Suppressor macrophage (primary cell): Measurements from ENCODE around the gene CARS2.
A peak's percentile ranks its signal among the peaks of the same experiment; 100 is the strongest.
"Not testable (repeated sequence)": the region's sequence is repeated elsewhere in the genome, so short reads cannot be mapped to it uniquely, and the experiment has no call there.

Experiments
- DNase-seq, 4 experiments: peaks; one replicate each; pipeline ENCODE4 v3.0.0-alpha.2; 2020 to 2022

Gene CARS2

DNA sequence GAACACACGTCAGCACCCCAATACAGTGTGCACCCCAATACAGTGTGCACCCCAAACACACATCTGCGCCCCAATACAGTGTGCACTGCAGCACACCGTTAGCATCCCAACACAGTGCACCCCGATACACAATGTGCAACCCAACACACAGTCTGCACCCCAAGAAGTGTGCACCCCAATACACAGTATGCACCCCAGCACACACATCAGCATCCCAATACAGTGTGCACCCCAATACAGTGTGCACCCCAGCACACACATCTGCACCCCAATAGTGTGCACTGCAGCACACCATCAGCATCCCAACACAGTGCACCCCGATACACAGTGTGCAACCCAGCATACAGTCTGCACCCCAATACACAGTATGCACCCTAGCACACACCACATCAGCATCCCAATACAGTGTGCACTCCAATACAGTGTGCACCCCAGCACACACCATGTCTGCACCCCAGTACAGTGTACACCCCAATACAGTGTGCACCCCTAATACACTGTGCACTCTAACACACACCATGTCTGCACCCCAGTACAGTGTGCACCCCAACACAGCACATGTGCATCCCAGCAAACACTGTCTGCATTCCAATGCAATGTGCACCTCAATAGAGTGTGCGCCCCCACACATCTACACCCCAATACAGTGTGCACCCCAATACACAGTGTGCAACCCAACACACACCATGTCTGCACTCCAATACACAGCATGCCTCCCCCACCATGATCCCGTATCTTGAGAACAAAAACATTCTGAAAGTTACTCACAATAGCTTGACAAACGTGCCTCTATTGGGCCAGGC lies 855 bp upstream of the CARS2 start:
- DNase-seq = no peak

GRCh38 chr13:110705356-110705825 lies 525 bp downstream of the CARS2 start:
- no peak for DNase-seq

DNA sequence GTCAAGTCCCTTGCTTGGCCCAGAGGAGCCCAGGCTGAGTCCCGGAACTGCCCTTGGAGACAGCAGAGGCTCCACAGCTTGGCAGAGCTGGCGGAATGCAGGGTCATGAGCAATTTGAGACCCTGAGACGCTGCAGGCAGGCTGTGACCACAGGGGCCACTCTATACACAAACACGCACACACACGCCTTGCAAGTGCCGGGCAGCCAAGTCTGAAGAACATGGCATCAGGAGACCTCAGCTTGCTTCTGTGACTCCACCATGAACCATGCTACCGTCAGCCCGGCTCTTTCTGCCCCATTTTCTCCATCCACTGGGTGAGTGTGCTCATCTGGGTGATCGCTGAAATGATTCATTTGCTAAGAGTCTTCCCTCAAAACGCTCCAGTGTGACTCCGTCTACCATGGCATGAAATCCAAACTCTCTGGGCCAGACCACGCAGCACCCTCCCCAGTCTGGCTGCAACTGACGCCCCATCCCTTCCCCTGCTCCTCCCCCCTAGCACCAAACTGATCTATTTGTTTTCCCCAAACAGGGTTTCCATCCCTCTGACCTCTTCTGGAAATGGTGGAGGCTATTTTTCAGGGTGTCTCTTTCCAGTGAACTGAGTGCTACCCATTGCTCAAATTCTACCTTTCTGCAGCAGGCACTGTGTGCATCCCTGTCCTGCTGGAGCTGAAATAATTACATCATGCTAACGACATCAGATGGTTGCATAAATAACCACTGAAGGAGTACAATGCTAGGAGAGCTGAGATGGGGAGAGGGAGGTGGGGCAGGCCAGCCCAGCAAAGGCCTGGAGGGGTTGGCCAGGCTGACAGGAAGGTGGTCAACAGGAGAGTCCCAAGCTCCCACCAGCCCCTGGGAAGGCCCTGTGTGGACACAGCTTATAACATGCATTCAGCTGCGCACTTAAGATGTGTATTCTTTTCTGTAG lies 3.1 kb downstream of the CARS2 start:
- DNase-seq = no peak

DNA sequence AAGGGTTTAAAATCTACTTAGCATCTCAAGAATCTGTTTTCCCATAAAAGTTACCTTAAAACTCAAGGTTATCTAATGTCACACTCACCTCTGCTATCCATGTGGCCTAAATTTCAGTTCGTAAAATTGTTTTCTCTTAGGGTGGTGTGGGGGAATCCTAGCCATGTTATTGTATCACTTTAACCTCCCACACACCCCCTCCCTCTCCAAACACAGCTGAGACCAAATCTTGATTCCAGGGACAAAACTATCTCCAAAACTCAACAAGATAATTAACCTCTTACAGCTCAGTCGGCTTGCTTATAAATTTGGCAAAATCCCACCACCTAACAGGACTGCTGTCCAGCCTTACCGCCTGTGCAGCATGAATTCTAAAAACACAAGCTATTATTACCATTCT lies 3.8 kb downstream of the CARS2 start:
- no peak for DNase-seq

DNA sequence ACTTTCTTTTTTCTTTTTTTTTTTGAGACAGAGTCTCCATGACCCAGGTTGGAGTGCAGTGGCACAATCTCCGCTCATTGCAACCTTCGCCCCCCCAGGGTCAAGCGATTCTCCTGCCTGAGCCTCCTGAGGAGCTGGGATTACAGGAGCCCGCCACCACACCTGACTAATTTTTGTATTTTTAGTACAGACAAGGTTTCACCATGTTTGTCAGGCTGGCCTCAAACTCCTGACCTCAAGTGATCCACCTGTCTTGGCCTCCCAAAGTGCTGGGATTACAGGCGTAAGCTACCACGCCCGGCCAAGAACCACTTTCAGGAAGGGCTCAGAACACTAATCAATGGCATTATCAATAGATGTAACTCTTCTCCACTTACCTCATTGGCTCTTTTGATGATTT lies 4.9 kb downstream of the CARS2 start:
- DNase-seq = not testable (repeated sequence)

GRCh38 chr13:110700641-110701040 lies 5.3 kb downstream of the CARS2 start:
- no peak for DNase-seq

GRCh38 chr13:110700186-110700585 lies 5.7 kb downstream of the CARS2 start:
- DNase-seq = no peak

- peak; percentile 57 to 81 (median 67) for DNase-seq
These were observed 6.5 kb downstream of the CARS2 start for GRCh38 chr13:110699148-110700145.

GRCh38 chr13:110698689-110699088 lies 7.2 kb downstream of the CARS2 start:
- DNase-seq = no peak

DNA sequence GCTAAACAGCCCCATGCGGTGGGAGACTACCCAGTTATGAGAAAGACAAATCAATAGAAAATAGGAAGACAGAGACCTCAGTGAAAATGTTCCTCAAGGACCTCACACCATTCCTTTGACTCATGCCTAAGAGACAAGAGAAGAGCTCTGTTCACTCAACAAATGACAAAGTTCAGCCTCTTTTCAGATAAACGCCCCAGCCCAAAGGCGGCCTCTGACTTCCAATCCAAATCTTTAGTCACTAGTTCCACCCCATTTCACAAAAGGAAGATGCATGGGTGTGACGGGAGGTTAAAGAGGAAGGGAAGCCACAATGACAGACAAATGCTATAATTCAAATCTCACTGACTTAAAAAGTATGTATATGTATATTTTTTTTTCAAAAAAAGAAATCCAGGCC lies 8.1 kb downstream of the CARS2 start:
- peak; percentile 57 to 79 (median 72) for DNase-seq

DNA sequence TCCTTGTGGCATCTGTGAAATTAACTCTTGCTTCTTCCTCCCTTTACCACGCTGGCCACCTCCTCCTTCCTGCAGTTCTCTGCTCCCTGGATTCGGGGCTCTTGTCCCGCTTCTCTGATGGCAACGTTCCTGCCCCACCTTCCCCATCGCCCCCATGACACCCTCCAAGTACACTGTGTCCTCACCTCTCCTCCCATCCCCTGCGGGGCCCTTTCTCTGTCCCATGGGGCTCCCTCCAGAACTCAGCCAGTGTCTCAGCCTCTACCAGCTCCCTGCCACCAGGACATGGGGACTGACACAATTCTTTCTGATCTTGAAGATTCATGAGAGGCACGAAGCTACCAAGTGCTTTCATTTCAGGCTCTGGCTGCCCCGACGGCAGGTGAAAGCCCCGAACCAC lies 9.1 kb downstream of the CARS2 start:
- no peak for DNase-seq

- not testable (repeated sequence) for DNase-seq
These were observed 10.1 kb downstream of the CARS2 start for GRCh38 chr13:110695774-110696173.

DNA sequence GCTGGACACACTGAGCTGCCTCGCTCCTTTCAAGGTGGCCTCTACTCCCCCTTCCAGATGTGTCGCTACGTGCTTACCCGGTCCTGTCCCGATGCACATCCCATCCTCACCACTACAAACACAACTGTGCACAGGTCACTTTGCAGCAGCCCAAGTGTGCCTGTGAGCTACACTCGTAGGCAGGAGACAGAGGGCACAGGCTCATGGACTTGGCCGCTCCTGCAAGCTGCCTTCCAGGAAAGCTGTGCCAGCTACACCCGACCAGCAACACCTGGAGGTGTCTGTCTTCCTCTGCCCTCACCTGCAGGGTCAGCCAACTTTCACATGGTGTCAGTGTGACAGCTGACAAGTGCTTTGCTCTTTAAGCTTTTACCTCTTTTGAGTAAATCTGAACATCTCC lies 15.4 kb downstream of the CARS2 start:
- DNase-seq = no peak

- DNase-seq = no peak
These were observed 16.2 kb downstream of the CARS2 start for GRCh38 chr13:110689711-110690110.

- no peak for DNase-seq
These were observed 16.9 kb downstream of the CARS2 start for GRCh38 chr13:110689041-110689440.

GRCh38 chr13:110687736-110688135 lies 18.2 kb downstream of the CARS2 start:
- DNase-seq = no peak

- no peak for DNase-seq
These were observed 20.5 kb downstream of the CARS2 start for GRCh38 chr13:110685305-110686020.

GRCh38 chr13:110684388-110685056 lies 21.4 kb downstream of the CARS2 start:
- no peak for DNase-seq

- no peak for DNase-seq
These were observed 22.0 kb downstream of the CARS2 start for GRCh38 chr13:110683921-110684320.

GRCh38 chr13:110683203-110683883 lies 22.6 kb downstream of the CARS2 start:
- DNase-seq = no peak
